Neural cell (in vitro differentiated cells): ENCODE measurements around the gene GABPB1. TPM values are rescaled to one million over a fixed set of nuclear protein-coding genes. Genes with fewer than 3 reads are reported as not detected.

Source experiments
- H2AFZ ChIP-seq: fragments of 200-600, 300-800 bp; sonication (generic), shearing (Covaris generic); 2 replicates; pipeline ENCODE4 v1.6.0; 2014; ENCODE audit warnings: low read depth, mild to moderate bottlenecking, antibody characterized with exemption, low read length, moderate library complexity
- H3F3A ChIP-seq: fragments of 200-600 bp; shearing (Covaris generic); 2 replicates; pipeline ENCODE4 v1.6.1; 2016; ENCODE audit warnings: mild to moderate bottlenecking, moderate library complexity, mixed read lengths, antibody characterized with exemption, low read length; ENCODE audit not compliant: insufficient read depth, poor library complexity, severe bottlenecking
- H3K27ac ChIP-seq: fragments of 200-600, 300-800 bp; sonication (generic), shearing (Covaris generic); 2 replicates; pipeline ENCODE4 v1.5.1; 2014; ENCODE audit warnings: mild to moderate bottlenecking, low read length, moderate library complexity
- H3K27me3 ChIP-seq: fragments of 300-800, 200-600 bp; sonication (generic), shearing (Covaris generic); 2 replicates; pipeline ENCODE4 v1.6.0; 2014; ENCODE audit warnings: mild to moderate bottlenecking, low read depth, low read length, moderate library complexity; ENCODE audit not compliant: insufficient read depth
- H3K36me3 ChIP-seq: fragments of 300-800, 200-600 bp; sonication (generic), shearing (Covaris generic); 2 replicates; pipeline ENCODE4 v1.5.1; 2014; ENCODE audit warnings: mild to moderate bottlenecking, antibody characterized with exemption, low read length, moderate library complexity; ENCODE audit not compliant: insufficient read depth
- H3K4me2 ChIP-seq: fragments of 300-800, 200-600 bp; sonication (generic), shearing (Covaris generic); 2 replicates; pipeline ENCODE4 v1.6.0; 2014; ENCODE audit warnings: mild to moderate bottlenecking, low read length
- H3K4me3 ChIP-seq: fragments of 300-800, 200-600 bp; sonication (generic), shearing (Covaris generic); 2 replicates; pipeline ENCODE4 v1.5.1; 2014; ENCODE audit warnings: mild to moderate bottlenecking, low read length, moderate library complexity
- H3K79me2 ChIP-seq: fragments of 200-600 bp; shearing (Covaris generic); replicated peaks from 2 replicates; pipeline ENCODE4 v1.6.0; 2014; ENCODE audit warnings: mild to moderate bottlenecking, low read length, moderate library complexity; ENCODE audit not compliant: insufficient read depth
- H3K9ac ChIP-seq: fragments of 300-800, 200-600 bp; sonication (generic), shearing (Covaris generic); 2 replicates; pipeline ENCODE4 v1.6.1; 2016; ENCODE audit warnings: mild to moderate bottlenecking, low read length, mixed read lengths
- H3K9me2 ChIP-seq: fragments of 200-600 bp; shearing (Covaris generic); 2 replicates; pipeline ENCODE4 v1.6.1; 2016; ENCODE audit warnings: mild to moderate bottlenecking, low read length, mixed read lengths; ENCODE audit not compliant: insufficient read depth
- H3K9me3 ChIP-seq: fragments of 200-600, 300-800 bp; sonication (generic), shearing (Covaris generic); 2 replicates; pipeline ENCODE4 v1.6.1; 2016; ENCODE audit warnings: mild to moderate bottlenecking, mixed run types, low read length, moderate library complexity, mixed read lengths
- H4K20me1 ChIP-seq: fragments of 200-600 bp; shearing (Covaris generic); 2 replicates; pipeline ENCODE4 v1.6.1; 2016; ENCODE audit warnings: mild to moderate bottlenecking, mixed run types; ENCODE audit not compliant: insufficient read depth
- EP300 ChIP-seq: fragments of 450-650 bp; conservative IDR thresholded peaks from 2 replicates; pipeline ENCODE4 v1.6.1; 2014; ENCODE audit warnings: antibody characterized with exemption, mild to moderate bottlenecking, moderate library complexity; ENCODE audit not compliant: poor library complexity, severe bottlenecking
- EZH2 ChIP-seq: fragments of 200-600, 300-800 bp; shearing (Covaris generic), sonication (generic); IDR thresholded peaks from 2 replicates; pipeline ENCODE4 v1.6.1; 2014; ENCODE audit warnings: antibody characterized with exemption, low read length, borderline replicate concordance, mild to moderate bottlenecking; ENCODE audit not compliant: insufficient read depth, poor library complexity, severe bottlenecking
- MXI1 ChIP-seq: fragments of 450-650 bp; conservative IDR thresholded peaks from 2 replicates; pipeline ENCODE4 v1.6.1; 2014; ENCODE audit warnings: antibody characterized with exemption, mild to moderate bottlenecking; ENCODE audit not compliant: poor library complexity, severe bottlenecking
- POLR2AphosphoS5 ChIP-seq: IDR thresholded peaks from 2 replicates; pipeline ENCODE4 v1.6.1; 2012
- RAD21 ChIP-seq: fragments of 450-650 bp; conservative IDR thresholded peaks from 2 replicates; pipeline ENCODE4 v1.6.1; 2014; ENCODE audit warnings: antibody characterized with exemption, mild to moderate bottlenecking, moderate library complexity
- SMC3 ChIP-seq: fragments of 450-650 bp; conservative IDR thresholded peaks from 2 replicates; pipeline ENCODE4 v1.6.1; 2014; ENCODE audit warnings: antibody characterized with exemption, mild to moderate bottlenecking, moderate library complexity; ENCODE audit not compliant: poor library complexity
- TAF1 ChIP-seq: IDR thresholded peaks from 2 replicates; pipeline ENCODE4 v1.6.1; 2012; ENCODE audit warnings: low read depth
- polyA plus RNA-seq: library from polyadenylated mRNA; depleted of rRNA; stranded (reverse); fragments of >200 nt; gene quantifications from 2 replicates; pipeline ENCODE4 v1.2.3, GENCODE V29; 2014
- TF ChIP-seq, protein P1 (sequence below): IDR thresholded peaks from 2 replicates; pipeline ENCODE4 v1.6.1; 2012; ENCODE audit warnings: borderline replicate concordance
- TF ChIP-seq, protein P2 (sequence below): fragments of 450-650 bp; IDR thresholded peaks from 2 replicates; pipeline ENCODE4 v1.5.1; 2014; ENCODE audit warnings: antibody characterized with exemption, mild to moderate bottlenecking, moderate library complexity; ENCODE audit not compliant: poor library complexity, severe bottlenecking

The GABPB1 gene
- polyA plus RNA-seq, 1 donor from 2014 or later: 34.1 TPM

DNA sequence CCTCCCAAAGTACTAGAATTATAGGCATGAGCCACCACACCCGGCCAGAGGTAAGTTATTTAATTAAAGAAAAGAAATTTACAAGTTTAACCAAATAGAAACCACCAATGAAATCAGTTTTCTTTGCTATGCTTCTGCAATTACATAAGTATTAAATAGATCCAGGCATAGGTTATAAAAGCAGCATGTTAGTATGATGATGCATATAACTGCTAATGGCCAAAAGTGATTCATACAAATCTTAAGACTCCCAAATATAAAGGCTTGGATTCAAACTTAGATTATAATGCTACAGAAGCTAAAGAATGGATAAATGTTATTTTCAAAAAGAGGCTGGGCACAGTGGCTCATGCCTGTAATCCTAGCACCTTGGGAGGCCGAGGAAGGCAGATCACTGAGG is 56.7 kb downstream of the GABPB1 start:
- H3K4me2 ChIP-seq: no peak overlapping the region
- no peaks in the 10 kb centered on the region for H3F3A ChIP-seq
- H4K20me1 ChIP-seq: no peaks in the 10 kb centered on the region
- no peaks in the 10 kb centered on the region for H3K36me3 ChIP-seq
- H3K9ac ChIP-seq: no peak overlapping the region
- H3K79me2 ChIP-seq: no peaks in the 10 kb centered on the region
- no peaks in the 10 kb centered on the region for H3K27me3 ChIP-seq
- no peak overlapping the region for H3K4me3 ChIP-seq
- H3K27ac ChIP-seq: no peak overlapping the region
- no peaks in the 10 kb centered on the region for H3K9me2 ChIP-seq
- no peaks in the 10 kb centered on the region for H3K9me3 ChIP-seq
- TF ChIP-seq SMC3: no peak
- TF ChIP-seq RAD21: no peak
- no peak overlapping the region for H2AFZ ChIP-seq

DNA sequence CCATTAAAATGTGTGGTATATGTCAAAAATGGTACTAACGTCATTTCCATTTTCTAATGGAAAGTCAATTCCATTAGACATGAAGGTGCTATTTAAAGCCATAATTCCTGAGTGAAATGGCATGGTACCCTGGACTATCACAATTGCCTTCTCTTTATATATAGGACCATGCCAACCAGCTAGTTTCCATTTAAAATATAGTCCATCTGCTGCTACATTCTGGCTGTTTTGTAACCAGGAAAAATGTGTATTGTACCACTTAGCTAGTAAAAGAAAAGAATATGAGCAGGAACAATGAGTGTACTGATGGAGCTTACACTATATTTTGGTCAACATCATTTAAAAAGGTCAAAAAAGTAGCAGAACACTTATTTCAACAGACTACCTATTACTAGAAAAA is 59.0 kb downstream of the GABPB1 start:
- no peak overlapping the region for H3K4me3 ChIP-seq
- H3K27me3 ChIP-seq: no peaks in the 10 kb centered on the region
- no peak overlapping the region for H2AFZ ChIP-seq
- H3K4me2 ChIP-seq: no peak overlapping the region
- TF ChIP-seq EZH2: no peak
- no peak for TF ChIP-seq MXI1
- TF ChIP-seq, protein P1, sequence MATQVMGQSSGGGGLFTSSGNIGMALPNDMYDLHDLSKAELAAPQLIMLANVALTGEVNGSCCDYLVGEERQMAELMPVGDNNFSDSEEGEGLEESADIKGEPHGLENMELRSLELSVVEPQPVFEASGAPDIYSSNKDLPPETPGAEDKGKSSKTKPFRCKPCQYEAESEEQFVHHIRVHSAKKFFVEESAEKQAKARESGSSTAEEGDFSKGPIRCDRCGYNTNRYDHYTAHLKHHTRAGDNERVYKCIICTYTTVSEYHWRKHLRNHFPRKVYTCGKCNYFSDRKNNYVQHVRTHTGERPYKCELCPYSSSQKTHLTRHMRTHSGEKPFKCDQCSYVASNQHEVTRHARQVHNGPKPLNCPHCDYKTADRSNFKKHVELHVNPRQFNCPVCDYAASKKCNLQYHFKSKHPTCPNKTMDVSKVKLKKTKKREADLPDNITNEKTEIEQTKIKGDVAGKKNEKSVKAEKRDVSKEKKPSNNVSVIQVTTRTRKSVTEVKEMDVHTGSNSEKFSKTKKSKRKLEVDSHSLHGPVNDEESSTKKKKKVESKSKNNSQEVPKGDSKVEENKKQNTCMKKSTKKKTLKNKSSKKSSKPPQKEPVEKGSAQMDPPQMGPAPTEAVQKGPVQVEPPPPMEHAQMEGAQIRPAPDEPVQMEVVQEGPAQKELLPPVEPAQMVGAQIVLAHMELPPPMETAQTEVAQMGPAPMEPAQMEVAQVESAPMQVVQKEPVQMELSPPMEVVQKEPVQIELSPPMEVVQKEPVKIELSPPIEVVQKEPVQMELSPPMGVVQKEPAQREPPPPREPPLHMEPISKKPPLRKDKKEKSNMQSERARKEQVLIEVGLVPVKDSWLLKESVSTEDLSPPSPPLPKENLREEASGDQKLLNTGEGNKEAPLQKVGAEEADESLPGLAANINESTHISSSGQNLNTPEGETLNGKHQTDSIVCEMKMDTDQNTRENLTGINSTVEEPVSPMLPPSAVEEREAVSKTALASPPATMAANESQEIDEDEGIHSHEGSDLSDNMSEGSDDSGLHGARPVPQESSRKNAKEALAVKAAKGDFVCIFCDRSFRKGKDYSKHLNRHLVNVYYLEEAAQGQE: no peak
- no peak for TF ChIP-seq TAF1
- TF ChIP-seq POLR2AphosphoS5: no peak
- no peak for TF ChIP-seq EP300
- TF ChIP-seq SMC3: no peak
- TF ChIP-seq, protein P2, sequence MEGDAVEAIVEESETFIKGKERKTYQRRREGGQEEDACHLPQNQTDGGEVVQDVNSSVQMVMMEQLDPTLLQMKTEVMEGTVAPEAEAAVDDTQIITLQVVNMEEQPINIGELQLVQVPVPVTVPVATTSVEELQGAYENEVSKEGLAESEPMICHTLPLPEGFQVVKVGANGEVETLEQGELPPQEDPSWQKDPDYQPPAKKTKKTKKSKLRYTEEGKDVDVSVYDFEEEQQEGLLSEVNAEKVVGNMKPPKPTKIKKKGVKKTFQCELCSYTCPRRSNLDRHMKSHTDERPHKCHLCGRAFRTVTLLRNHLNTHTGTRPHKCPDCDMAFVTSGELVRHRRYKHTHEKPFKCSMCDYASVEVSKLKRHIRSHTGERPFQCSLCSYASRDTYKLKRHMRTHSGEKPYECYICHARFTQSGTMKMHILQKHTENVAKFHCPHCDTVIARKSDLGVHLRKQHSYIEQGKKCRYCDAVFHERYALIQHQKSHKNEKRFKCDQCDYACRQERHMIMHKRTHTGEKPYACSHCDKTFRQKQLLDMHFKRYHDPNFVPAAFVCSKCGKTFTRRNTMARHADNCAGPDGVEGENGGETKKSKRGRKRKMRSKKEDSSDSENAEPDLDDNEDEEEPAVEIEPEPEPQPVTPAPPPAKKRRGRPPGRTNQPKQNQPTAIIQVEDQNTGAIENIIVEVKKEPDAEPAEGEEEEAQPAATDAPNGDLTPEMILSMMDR: no peak
- no peak for TF ChIP-seq RAD21
- no peak overlapping the region for H3K27ac ChIP-seq
- H3K36me3 ChIP-seq: no peaks in the 10 kb centered on the region
- H4K20me1 ChIP-seq: no peaks in the 10 kb centered on the region
- H3K9me2 ChIP-seq: no peaks in the 10 kb centered on the region
- H3K79me2 ChIP-seq: no peaks in the 10 kb centered on the region
- no peaks in the 10 kb centered on the region for H3F3A ChIP-seq
- H3K9me3 ChIP-seq: no peaks in the 10 kb centered on the region
- no peak overlapping the region for H3K9ac ChIP-seq

DNA sequence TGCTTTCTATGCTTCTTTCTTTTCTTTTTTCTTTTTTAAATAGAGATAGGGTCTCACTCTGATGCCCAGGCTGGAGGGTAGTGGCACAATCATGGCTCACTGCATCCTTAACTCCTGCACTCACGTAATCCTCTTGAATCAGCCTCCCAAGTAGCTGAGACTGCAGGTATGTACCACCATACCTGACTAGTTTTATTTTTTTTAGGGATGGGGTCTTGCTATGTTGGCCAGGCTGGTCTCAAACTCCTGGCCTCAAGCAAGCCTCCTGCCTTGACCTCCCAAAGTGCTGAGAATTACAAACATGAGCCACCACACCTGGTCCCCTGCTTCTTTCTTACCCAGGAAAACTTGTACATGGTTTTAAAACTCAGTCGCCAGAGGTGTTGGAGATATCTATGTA is 65.2 kb downstream of the GABPB1 start:
- Histone ChIP-seq H3F3A (no peaks in the 10 kb centered on the region), H4K20me1 (no peaks in the 10 kb centered on the region), H3K36me3 (no peaks in the 10 kb centered on the region), H2AFZ (no peak overlapping the region), H3K4me3 (no peak overlapping the region), H3K9ac (no peak overlapping the region), H3K79me2 (no peaks in the 10 kb centered on the region), H3K9me3 (no peaks in the 10 kb centered on the region), H3K4me2 (no peak overlapping the region), H3K27ac (no peak overlapping the region), H3K27me3 (no peaks in the 10 kb centered on the region), H3K9me2 (no peaks in the 10 kb centered on the region)
- TF ChIP-seq EP300 (no peak), POLR2AphosphoS5 (no peak), SMC3 (no peak), RAD21 (no peak), MXI1 (no peak), EZH2 (no peak), TAF1 (no peak)
- TF ChIP-seq, protein P2: no peak
- TF ChIP-seq, protein P1: no peak
